ENCODE measurements around the gene MGAT5.

Gene MGAT5

GRCh38 chr2:134407154-134407890 is 153.4 kb downstream of the MGAT5 start:
- DNase-seq, result no peak

GRCh38 chr2:134408386-134408785 is 154.5 kb downstream of the MGAT5 start:
- DNase-seq, result no peak

DNA sequence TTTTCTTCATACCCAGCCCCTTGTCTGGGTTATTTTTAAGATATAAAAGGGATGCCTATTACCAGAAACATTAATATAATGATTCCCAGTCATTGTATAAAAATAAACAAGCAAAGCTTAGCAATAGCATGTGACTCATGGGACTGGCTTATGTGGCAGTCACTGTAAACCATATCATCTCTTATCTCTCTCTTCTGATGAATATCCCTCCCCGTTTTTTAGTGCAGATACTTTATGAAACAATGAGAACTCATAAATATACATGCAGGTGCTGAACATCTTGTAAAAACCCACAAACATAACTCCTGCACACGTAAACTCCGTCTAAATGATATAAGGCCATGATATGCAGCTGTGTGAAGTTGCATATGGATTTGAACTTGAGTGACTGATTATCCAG is 154.9 kb downstream of the MGAT5 start:
- no peak for DNase-seq

DNA sequence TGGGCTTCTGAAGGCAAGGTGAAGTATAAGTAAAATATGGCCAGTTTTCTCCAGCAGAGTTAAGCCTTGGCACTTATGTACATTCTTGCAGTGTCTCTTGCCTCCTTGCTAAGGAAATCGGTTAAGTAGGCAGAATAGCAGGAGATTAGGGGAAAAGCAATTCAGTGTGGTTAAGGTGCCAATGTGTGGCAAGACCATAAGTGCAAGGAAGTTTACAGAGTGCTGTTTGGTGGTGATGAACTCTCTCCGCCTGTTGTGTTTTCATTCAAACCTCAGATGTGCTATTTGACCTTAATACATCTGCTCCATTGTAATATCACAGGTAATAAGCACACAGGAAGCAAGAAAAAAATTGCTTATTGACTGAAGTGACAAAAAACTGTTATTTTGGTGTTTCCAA is 156.1 kb downstream of the MGAT5 start:
- DNase-seq, result no peak

DNA sequence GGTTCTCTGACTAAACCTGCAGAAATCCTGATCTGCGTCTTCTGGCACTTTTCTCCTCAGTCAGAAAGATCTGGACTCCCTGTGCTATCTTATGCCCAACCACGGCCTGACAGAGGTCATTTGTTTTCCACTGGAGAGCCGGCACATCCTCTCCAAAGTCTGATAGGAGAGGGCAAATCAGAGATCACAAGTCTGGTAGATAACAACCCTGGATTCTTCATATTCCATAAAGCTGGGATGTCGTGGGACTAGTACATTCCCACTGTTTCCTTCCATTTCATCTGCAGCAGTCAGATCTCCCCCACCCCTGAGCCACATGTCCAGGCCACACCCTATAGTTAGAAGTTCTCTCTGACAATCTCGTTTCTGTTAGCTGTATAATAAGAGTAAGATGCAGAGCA is 157.0 kb downstream of the MGAT5 start:
- no peak for DNase-seq

- DNase-seq, result no peak
Observed at GRCh38 chr2:134411279-134411827, 157.5 kb downstream of the MGAT5 start.

DNA sequence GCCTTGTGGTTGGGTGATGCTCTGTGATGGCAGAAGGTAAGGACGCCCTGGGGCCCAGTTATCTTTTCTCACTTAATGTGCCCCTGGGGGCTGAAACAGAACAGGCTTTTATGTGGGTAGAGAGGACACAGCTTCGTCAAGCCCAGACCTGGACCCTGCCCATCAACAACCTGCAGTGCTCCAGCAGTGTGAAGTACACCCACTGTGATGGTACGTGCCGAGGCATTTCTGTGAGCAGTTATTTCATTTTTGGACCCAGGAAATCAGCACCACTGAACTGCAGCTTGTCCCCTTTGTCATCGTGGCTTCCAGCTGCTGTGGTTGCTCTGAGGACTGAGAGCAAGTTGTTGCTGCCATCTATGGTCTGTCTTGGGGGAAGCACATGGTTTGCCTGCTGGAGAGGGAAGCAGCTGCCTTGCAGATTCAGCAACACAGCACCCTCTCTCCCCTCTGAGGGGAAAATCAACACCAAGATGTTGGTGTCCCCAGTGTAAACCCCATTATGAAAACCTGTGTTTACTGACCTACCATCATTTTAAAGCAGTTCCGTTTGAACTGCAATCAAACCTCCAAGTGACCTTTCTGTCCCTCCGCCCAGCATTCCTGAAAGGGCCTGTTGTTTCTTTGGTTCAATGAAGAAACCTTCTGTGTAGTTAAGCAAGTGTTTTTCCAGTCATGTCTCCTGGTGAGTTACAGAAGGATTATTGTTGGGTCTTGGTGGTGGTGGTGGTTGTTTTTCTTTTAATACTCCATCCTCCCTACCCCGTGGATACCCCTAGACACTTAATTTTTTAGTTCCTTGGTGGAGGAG is 158.2 kb downstream of the MGAT5 start:
- peak; percentile 63 for DNase-seq

- no peak for DNase-seq
Observed at GRCh38 chr2:134412639-134412999, 158.7 kb downstream of the MGAT5 start.

DNA sequence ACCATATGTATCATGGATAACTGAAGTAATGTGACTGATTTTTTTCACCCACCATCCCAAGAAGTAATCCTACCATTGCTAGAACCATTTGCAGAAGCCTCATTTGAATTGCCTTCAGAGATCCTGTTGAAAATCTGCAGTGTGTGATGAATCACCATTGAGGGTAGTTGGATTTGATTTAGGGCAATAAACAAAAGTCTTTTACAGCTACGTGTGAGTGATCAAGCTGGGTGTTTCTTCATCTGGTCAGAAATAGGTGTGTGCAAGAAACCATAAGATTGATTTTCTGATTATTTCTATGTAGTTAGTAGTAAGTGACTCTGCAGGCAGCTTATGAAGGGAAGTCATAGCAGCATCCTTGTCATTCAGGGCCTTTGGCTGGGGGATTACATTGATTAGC is 159.6 kb downstream of the MGAT5 start:
- no peak for DNase-seq

DNA sequence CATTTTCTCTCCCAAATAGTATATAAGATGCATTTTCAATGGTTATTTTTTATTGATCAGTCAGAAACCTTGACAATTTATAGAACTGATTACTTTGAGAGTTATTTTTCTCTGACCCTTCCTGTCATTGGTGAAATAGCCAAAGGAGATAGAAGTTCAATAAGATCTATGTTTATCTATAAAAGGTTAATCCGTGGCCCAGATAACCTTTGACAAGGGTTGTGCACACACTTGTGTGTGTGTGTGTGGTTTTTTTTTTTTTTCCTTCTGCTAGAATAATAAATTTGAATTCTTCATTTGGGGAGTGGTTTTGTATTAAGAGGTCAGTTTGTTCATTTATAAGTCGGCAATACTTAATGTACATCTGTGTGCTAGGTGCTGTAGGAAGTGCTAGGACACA is 160.0 kb downstream of the MGAT5 start:
- DNase-seq, result no peak

DNA sequence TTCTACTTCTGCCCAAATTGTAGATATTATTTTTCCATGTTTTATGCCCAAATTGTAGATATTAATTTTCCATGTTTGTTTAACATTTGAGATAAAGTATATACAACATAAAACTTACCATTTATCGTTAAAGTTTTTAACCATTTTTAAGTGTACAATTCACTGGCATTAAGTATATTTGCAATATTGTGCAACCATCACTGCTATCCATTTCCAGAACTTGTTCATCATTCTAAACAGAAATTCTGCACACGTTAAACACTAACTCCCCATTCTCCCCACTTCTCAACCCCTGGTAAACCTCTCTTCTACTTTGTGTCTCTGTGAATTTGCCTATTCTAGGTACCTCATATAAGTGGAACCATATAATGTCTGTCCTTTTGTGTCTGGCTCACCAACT is 162.1 kb downstream of the MGAT5 start:
- DNase-seq, result no peak

- no peak for DNase-seq
Observed at GRCh38 chr2:134416637-134417036, 162.8 kb downstream of the MGAT5 start.

DNA sequence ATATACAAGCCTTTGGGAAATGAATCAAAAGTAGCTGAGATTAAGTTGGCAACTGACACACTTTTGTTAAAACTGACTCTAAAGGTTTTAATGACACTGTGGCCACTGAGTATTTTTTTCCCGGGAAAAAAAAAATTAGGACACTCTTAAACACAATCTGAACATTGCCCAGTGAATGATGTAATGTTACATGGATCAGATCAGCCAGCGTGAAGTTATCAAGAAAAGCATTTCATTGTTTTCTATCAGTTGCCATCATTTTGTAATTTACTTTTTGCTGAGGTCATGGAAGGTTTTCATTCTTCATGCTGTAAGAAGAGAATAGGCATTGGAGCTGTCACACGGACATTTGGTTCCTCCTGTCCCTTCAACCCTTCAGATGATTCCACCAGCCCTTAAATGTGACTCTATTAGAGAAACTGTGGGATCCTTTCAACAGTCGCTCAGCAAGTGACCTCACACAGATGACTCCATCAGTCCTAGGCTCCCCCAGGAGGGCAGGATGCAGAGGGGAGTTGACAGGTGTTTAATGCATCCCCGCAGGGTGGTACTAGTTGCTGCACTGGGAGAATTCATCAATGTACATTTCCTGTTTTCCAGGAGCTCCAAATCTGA is 164.2 kb downstream of the MGAT5 start:
- no peak for DNase-seq

- peak; percentile 20 for DNase-seq
Observed at GRCh38 chr2:134420259-134420658, 166.4 kb downstream of the MGAT5 start.

DNA sequence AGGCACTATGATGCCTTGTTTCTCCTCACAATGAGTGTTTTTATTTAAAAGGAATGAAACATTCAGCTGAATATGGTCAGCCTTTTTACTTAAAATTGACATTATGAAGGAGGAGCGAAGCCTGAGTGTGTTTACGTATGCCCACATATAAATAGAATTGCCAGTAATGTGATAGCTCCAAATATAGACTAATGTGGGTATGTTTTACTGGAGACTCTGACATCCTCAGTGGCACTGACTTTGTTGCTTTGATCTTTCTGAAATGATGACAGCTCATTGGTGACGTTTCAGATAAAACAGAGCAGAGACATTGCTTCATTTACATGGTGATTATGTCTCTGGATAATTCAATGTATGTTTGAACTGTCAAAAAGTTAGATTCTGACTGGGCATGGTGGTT is 167.0 kb downstream of the MGAT5 start:
- DNase-seq, result no peak

- DNase-seq, result no peak
Observed at GRCh38 chr2:134421556-134422328, 167.9 kb downstream of the MGAT5 start.

- no peak for DNase-seq
Observed at GRCh38 chr2:134425724-134426496, 172.0 kb downstream of the MGAT5 start.

- no peak for DNase-seq
Observed at GRCh38 chr2:134426721-134427120, 172.8 kb downstream of the MGAT5 start.

DNA sequence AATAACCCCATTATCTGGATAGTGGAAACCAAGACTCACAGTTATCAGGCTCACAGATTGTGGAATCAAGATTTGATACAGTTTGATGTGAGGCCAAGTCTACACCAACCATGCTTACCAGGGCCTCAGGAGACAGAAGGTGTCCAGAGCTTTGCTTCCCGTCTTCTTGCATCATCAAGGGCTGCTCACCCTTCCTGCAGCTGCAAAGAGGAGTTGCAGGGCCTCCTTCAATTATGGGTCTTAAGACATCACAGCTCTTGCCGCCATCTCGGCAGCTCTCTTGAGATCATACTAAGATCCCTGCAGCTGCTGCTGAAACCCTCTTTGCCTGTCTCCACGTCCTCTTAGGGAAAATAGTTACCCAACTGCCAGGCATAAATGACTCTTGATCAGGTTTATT is 176.0 kb downstream of the MGAT5 start:
- DNase-seq, result no peak

- DNase-seq, result no peak
Observed at GRCh38 chr2:134431838-134432434, 178.1 kb downstream of the MGAT5 start.

DNA sequence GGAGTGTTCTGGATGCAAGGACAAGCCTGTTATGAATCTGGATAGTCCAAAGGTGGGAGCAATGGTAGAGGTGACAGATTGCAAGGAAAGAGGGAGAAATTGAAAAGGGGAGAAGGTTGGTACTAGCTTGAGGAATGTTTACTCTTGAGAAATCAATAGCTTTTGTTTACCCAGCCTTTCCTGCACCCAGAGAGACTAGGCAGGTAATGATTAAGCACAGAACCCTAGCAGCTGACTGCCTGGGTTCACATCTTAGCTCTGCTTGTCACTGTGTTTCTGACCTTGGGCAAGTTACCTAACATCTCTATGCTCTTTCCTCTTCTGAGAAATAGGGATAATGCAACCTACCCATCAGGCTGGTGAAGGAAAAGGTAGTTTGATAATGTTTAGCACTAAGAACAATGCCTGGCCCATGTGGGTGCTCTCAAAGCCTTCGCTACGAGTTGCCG is 178.6 kb downstream of the MGAT5 start:
- DNase-seq, result no peak

DNA sequence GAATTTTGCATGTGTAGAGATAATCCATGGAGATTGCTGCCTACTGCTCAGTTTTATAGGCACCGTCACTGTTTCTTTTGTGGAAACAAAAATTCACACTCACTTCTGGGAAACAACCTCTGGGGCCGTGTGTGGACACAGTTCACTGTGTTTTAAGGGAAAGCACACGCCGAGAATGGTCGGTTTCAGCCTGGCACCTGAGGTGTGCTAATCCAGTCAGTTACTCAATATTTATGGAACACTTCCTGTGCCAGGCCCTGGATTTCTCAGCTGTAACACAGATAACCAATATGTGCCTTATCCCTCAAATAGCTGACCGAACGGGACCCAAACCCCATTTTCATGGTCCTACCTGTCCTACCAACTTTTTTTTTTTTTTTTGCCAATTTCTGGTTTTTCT is 179.6 kb downstream of the MGAT5 start:
- no peak for DNase-seq

All from NCI-H510A (cell line).